ENCODE data around the gene ACSM2B. TPM values are rescaled to one million over a fixed set of nuclear protein-coding genes. Genes with fewer than 3 reads are reported as not detected.

Gene ACSM2B
- total and polyA plus RNA-seq, 2 donors (not counting 3 experiments of a cell fraction or from before 2014, with no cell fraction given) = 0.07 TPM; not detected in 1

GRCh38 chr16:20622498-20622870, 46.3 kb upstream of the ACSM2B start:
- ChIA-PET CTCF (no interaction called here), POLR2A (no interaction called here)
- no peak for TF ChIP-seq POLR2AphosphoS5 (IDR thresholded peaks at IDR 0.05; ENCODE audit: insufficient read depth, low read depth, low read length)
- TF ChIP-seq EZH2 (IDR thresholded peaks at IDR 0.05; ENCODE audit: borderline replicate concordance, low read depth, low read length, severe bottlenecking) = no peak
- no peak for TF ChIP-seq MAX (IDR thresholded peaks at IDR 0.05; ENCODE audit: insufficient read depth, insufficient read length)
- no peak for TF ChIP-seq GATA2 (IDR thresholded peaks at IDR 0.05; ENCODE audit: insufficient read depth, insufficient read length, low read depth, low read length)
- no peak for TF ChIP-seq JUN (IDR thresholded peaks at IDR 0.05; ENCODE audit: borderline replicate concordance, insufficient read depth, insufficient read length, low read depth)
- TF ChIP-seq MYC (IDR thresholded peaks at IDR 0.05; ENCODE audit: low read depth, low read length) = no peak
- no peak for TF ChIP-seq POLR2A (IDR thresholded peaks at IDR 0.05; ENCODE audit: low read depth, low read length)
- FAIRE-seq (no peak), DNase-seq (ENCODE audit: low read depth, low spot score) (no peak)
- H3K4me2 ChIP-seq (ENCODE audit: insufficient read depth, low read length) = no peak overlapping the region
- intact Hi-C loops (cut with micrococcal nuclease) (no loop called here), dilution Hi-C loops (cut with MboI; ENCODE audit: extremely low pct_ligation_motif_present, low sequenced_read_pairs) (no loop called here)
- no peaks in the 10 kb centered on the region for H3K9me1 ChIP-seq (replicated peaks; ENCODE audit: control insufficient read depth, extremely low read depth, insufficient read depth, low read length)
- H3K36me3 ChIP-seq (ENCODE audit: control insufficient read depth in 2 of 2, extremely low read depth in 1 of 2, insufficient read depth in 2 of 2, low read length in 2 of 2) = no peaks in the 10 kb centered on the region
- H4K20me1 ChIP-seq (replicated peaks; ENCODE audit: control insufficient read depth, extremely low read depth, insufficient read depth, low read length) = no peaks in the 10 kb centered on the region
- H3K79me2 ChIP-seq (ENCODE audit: control insufficient read depth, insufficient read depth, low read length) = no peaks in the 10 kb centered on the region
- H3K27ac ChIP-seq (ENCODE audit: insufficient read depth, low read depth, low read length) = no peak overlapping the region
- H3K4me1 ChIP-seq (ENCODE audit: control insufficient read depth, extremely low read depth, insufficient read depth, low read length) = no peaks in the 10 kb centered on the region
- H3K27me3 ChIP-seq (ENCODE audit: control insufficient read depth in 2 of 2, insufficient read depth in 2 of 2, low read length in 2 of 2) = no peaks in the 10 kb centered on the region
- no peak overlapping the region for H2AFZ ChIP-seq (ENCODE audit: low read depth, low read length)
- BruUV-seq (replicated peaks) = no TSS peak
- H3K9me3 ChIP-seq (replicated peaks; ENCODE audit: control insufficient read depth, insufficient read depth, low read length) = no peaks in the 10 kb centered on the region
- H3K4me3 ChIP-seq (replicated peaks in 1 of 3; ENCODE audit: insufficient read depth in 1 of 3, low read depth in 1 of 3, low read length in 3 of 3) = no peak overlapping the region
- H3K9ac ChIP-seq (replicated peaks; ENCODE audit: extremely low read depth, insufficient read depth, low read length) = no peak overlapping the region

- TF ChIP-seq POLR2A (IDR thresholded peaks at IDR 0.05; ENCODE audit: low read depth, low read length) (no peak), JUN (IDR thresholded peaks at IDR 0.05; ENCODE audit: borderline replicate concordance, insufficient read depth, insufficient read length, low read depth) (no peak), GATA2 (IDR thresholded peaks at IDR 0.05; ENCODE audit: insufficient read depth, insufficient read length, low read depth, low read length) (no peak), POLR2AphosphoS5 (IDR thresholded peaks at IDR 0.05; ENCODE audit: insufficient read depth, low read depth, low read length) (no peak)
These were observed 45.2 kb upstream of the ACSM2B start for GRCh38 chr16:20621406-20621805.

More at GRCh38 chr16:20621406-20621805, 45.2 kb upstream of the ACSM2B start:
- FAIRE-seq = no peak
- Histone ChIP-seq H3K27ac (ENCODE audit: insufficient read depth, low read depth, low read length) (no peak overlapping the region), H3K79me2 (ENCODE audit: control insufficient read depth, insufficient read depth, low read length) (no peaks in the 10 kb centered on the region), H3K9me1 (replicated peaks; ENCODE audit: control insufficient read depth, extremely low read depth, insufficient read depth, low read length) (no peaks in the 10 kb centered on the region), H3K27me3 (ENCODE audit: control insufficient read depth in 2 of 2, insufficient read depth in 2 of 2, low read length in 2 of 2) (no peaks in the 10 kb centered on the region), H3K9ac (replicated peaks; ENCODE audit: extremely low read depth, insufficient read depth, low read length) (no peak overlapping the region), H3K9me3 (replicated peaks; ENCODE audit: control insufficient read depth, insufficient read depth, low read length) (no peaks in the 10 kb centered on the region), H3K36me3 (ENCODE audit: control insufficient read depth in 2 of 2, extremely low read depth in 1 of 2, insufficient read depth in 2 of 2, low read length in 2 of 2) (no peaks in the 10 kb centered on the region), H2AFZ (ENCODE audit: low read depth, low read length) (no peak overlapping the region), H3K4me1 (ENCODE audit: control insufficient read depth, extremely low read depth, insufficient read depth, low read length) (no peaks in the 10 kb centered on the region), H3K4me3 (replicated peaks in 1 of 3; ENCODE audit: insufficient read depth in 1 of 3, low read depth in 1 of 3, low read length in 3 of 3) (no peak overlapping the region), H3K4me2 (ENCODE audit: insufficient read depth, low read length) (no peak overlapping the region), H4K20me1 (replicated peaks; ENCODE audit: control insufficient read depth, extremely low read depth, insufficient read depth, low read length) (no peaks in the 10 kb centered on the region)
- dilution Hi-C loops (cut with MboI; ENCODE audit: extremely low pct_ligation_motif_present, low sequenced_read_pairs) = no loop called here
- intact Hi-C loops (cut with micrococcal nuclease) = no loop called here
- ChIA-PET CTCF (no interaction called here), POLR2A (no interaction called here)
- BruUV-seq (replicated peaks) = no TSS peak
- DNase-seq (ENCODE audit: low read depth, low spot score) = no peak
